GM23338 (cell line): ENCODE measurements around the gene PHKB. TPM values are rescaled to one million over a fixed set of nuclear protein-coding genes. Genes with fewer than 3 reads are reported as not detected.

Experiments used
- ATAC-seq: fragments of 200-7000 bp; cut with Tn5 transposase; 3 replicates; pipeline ENCODE4 v1.9.1; 2020
- DNase-seq: peaks from one replicate; pipeline ENCODE4 v3.0.0-alpha.2; 2015; ENCODE audit warnings: low spot score
- H2AFZ ChIP-seq: fragments of 200-600 bp; sonication (generic); 2 replicates; pipeline ENCODE4 v1.8.0; 2016; ENCODE audit warnings: antibody characterized with exemption, mild to moderate bottlenecking, moderate library complexity
- H3F3A ChIP-seq: fragments of 200-600 bp; sonication (generic); replicated peaks from 2 replicates; pipeline ENCODE4 v1.8.0; 2017; ENCODE audit warnings: antibody characterized with exemption, mixed run types, low read depth
- H3K27ac ChIP-seq: fragments of 200-600 bp; sonication (generic); 2 replicates; pipeline ENCODE4 v1.6.1; 2016; ENCODE audit warnings: low read depth
- H3K27me3 ChIP-seq: fragments of 200-600 bp; sonication (generic); 2 replicates; pipeline ENCODE4 v1.8.0; 2016; ENCODE audit warnings: mild to moderate bottlenecking, mixed run types, moderate library complexity; ENCODE audit not compliant: insufficient read depth
- H3K36me3 ChIP-seq: fragments of 200-600 bp; sonication (generic); 2 replicates; pipeline ENCODE4 v1.8.0; 2016; ENCODE audit warnings: mild to moderate bottlenecking; ENCODE audit not compliant: insufficient read depth
- H3K4me1 ChIP-seq: fragments of 200-600 bp; sonication (generic); 2 replicates; pipeline ENCODE4 v1.8.0; 2016; ENCODE audit warnings: mild to moderate bottlenecking, moderate library complexity; ENCODE audit not compliant: insufficient read depth
- H3K4me2 ChIP-seq: fragments of 200-600 bp; sonication (generic); 2 replicates; pipeline ENCODE4 v1.7.1; 2017; ENCODE audit warnings: mixed run types
- H3K4me3 ChIP-seq: fragments of 200-600 bp; sonication (generic); 2 replicates; pipeline ENCODE4 v1.6.1; 2016; ENCODE audit warnings: mixed run types
- H3K79me2 ChIP-seq: fragments of 200-600 bp; sonication (generic); replicated peaks from 2 replicates; pipeline ENCODE4 v1.8.0; 2017; ENCODE audit warnings: mild to moderate bottlenecking; ENCODE audit not compliant: insufficient read depth
- H3K9me2 ChIP-seq: fragments of 200-600 bp; sonication (generic); 2 replicates; pipeline ENCODE4 v1.8.0; 2017; ENCODE audit not compliant: insufficient read depth
- H4K20me1 ChIP-seq: fragments of 200-600 bp; sonication (generic); replicated peaks from 2 replicates; pipeline ENCODE4 v1.8.0; 2017; ENCODE audit warnings: mild to moderate bottlenecking; ENCODE audit not compliant: insufficient read depth
- H3K27ac Mint-ChIP-seq: 2 replicates; pipeline ENCODE4 v1.8.0; 2020; ENCODE audit warnings: inconsistent platforms, mild to moderate bottlenecking, moderate library complexity, mixed read lengths
- H3K27me3 Mint-ChIP-seq: 3 replicates; pipeline ENCODE4 v1.8.0; 2022; ENCODE audit warnings: low read depth, mild to moderate bottlenecking, moderate library complexity, mixed read lengths, inconsistent platforms; ENCODE audit not compliant: insufficient read depth, poor library complexity
- H3K36me3 Mint-ChIP-seq: 3 replicates; pipeline ENCODE4 v1.8.0; 2021; ENCODE audit warnings: low read depth, mild to moderate bottlenecking, inconsistent platforms, moderate library complexity, mixed read lengths
- H3K4me1 Mint-ChIP-seq: 3 replicates; pipeline ENCODE4 v1.8.0; 2020; ENCODE audit warnings: mild to moderate bottlenecking, inconsistent platforms, mixed read lengths
- H3K4me3 Mint-ChIP-seq: 3 replicates; pipeline ENCODE4 v1.8.0; 2021; ENCODE audit warnings: moderate library complexity, mild to moderate bottlenecking, inconsistent platforms, mixed read lengths
- H3K9me3 Mint-ChIP-seq: 3 replicates; pipeline ENCODE4 v1.8.0; 2020; ENCODE audit warnings: moderate library complexity, mild to moderate bottlenecking, inconsistent platforms, mixed read lengths
- CREB1 ChIP-seq: fragments of 250-450 bp; sonication (Bioruptor Pico); IDR thresholded peaks from 2 replicates; pipeline ENCODE4 v1.5.0; 2020; ENCODE audit warnings: low read depth, mild to moderate bottlenecking, moderate library complexity
- CTCF ChIP-seq, 2 experiments: fragments of 200-600 bp in 1 of 2; sonication (generic) in 1 of 2; conservative IDR thresholded peaks; 2 replicates each; pipeline versions ENCODE4 v1.5.1 to v1.6.1; 2016 to 2017; ENCODE audit warnings: antibody characterized with exemption in 2 of 2, low read depth in 2 of 2, mild to moderate bottlenecking in 2 of 2, moderate library complexity in 1 of 2
- ETS1 ChIP-seq: IDR thresholded peaks from 2 replicates; pipeline ENCODE4 v1.6.1; 2016; ENCODE audit warnings: antibody characterized with exemption
- EZH2 ChIP-seq: fragments of 200-600 bp; sonication (generic); IDR thresholded peaks from one replicate; pipeline ENCODE4 v1.8.0; 2017; ENCODE audit warnings: antibody characterized with exemption, mild to moderate bottlenecking, low read depth; ENCODE audit not compliant: unreplicated experiment
- EZH2phosphoT487 ChIP-seq: fragments of 200-600 bp; sonication (generic); IDR thresholded peaks from one replicate; pipeline ENCODE4 v1.8.1; 2018; ENCODE audit warnings: antibody characterized with exemption; ENCODE audit not compliant: unreplicated experiment
- JUNB ChIP-seq: IDR thresholded peaks from one replicate; pipeline ENCODE4 v1.6.1; 2016; ENCODE audit warnings: antibody characterized with exemption; ENCODE audit not compliant: unreplicated experiment
- NANOG ChIP-seq: IDR thresholded peaks from 2 replicates; pipeline ENCODE4 v1.6.1; 2016; ENCODE audit warnings: antibody characterized with exemption, borderline replicate concordance
- POLR2AphosphoS5 ChIP-seq: IDR thresholded peaks from 2 replicates; pipeline ENCODE4 v1.6.1; 2016; ENCODE audit warnings: antibody characterized with exemption, low read depth
- REST ChIP-seq: IDR thresholded peaks from one replicate; pipeline ENCODE4 v1.6.1; 2018; ENCODE audit warnings: antibody characterized with exemption; ENCODE audit not compliant: unreplicated experiment
- STAT1 ChIP-seq: IDR thresholded peaks from one replicate; pipeline ENCODE4 v1.6.1; 2016; ENCODE audit warnings: antibody characterized with exemption; ENCODE audit not compliant: unreplicated experiment
- ZNF114 ChIP-seq: fragments of 250-450 bp; sonication (Bioruptor Pico); IDR thresholded peaks from 2 replicates; pipeline ENCODE4 v1.5.0; 2020; ENCODE audit warnings: mild to moderate bottlenecking, moderate library complexity
- ZNF331 ChIP-seq: fragments of 250-450 bp; sonication (Bioruptor Pico); IDR thresholded peaks from 2 replicates; pipeline ENCODE4 v1.5.0; 2020; ENCODE audit warnings: low read depth, mild to moderate bottlenecking, moderate library complexity
- ZNF462 ChIP-seq: fragments of 250-450 bp; sonication (Bioruptor Pico); IDR thresholded peaks from 2 replicates; pipeline ENCODE4 v1.5.0; 2020; ENCODE audit warnings: mild to moderate bottlenecking, moderate library complexity
- polyA plus RNA-seq: library from polyadenylated mRNA; unstranded; fragments of >200 nt; fragmentation: Nextera tagmentation; extraction: Ambion mirVana; gene quantifications from 2 replicates; pipeline ENCODE4 v1.2.1, GENCODE V29; 2016
- total RNA-seq: library from RNA; depleted of rRNA; stranded (reverse); fragments of >200 nt; shearing (Covaris generic); gene quantifications from 2 replicates; pipeline ENCODE4 v1.2.3, GENCODE V29; 2014

The PHKB gene
- total and polyA plus RNA-seq, 2 experiments from 2014 or later = 20.3 to 57.3 TPM

GRCh38 chr16:47577029-47577428, 115.9 kb downstream of the PHKB start:
- peaks cover 11% of the 10 kb centered on the region; the same call in 1 of the 2 replicates for H3K9me2 ChIP-seq
- no peak overlapping the region for H2AFZ ChIP-seq
- H3K79me2 ChIP-seq = no peaks in the 10 kb centered on the region
- no peak for DNase-seq
- Mint-ChIP-seq H3K27ac (no peak overlapping the region), H3K27me3 (no peaks in the 10 kb centered on the region), H3K36me3 (peaks cover 2% of the 10 kb centered on the region; the same call in 2 of the 3 replicates), H3K4me3 (no peak overlapping the region), H3K4me1 (no peaks in the 10 kb centered on the region), H3K9me3 (no peaks in the 10 kb centered on the region)
- ATAC-seq = no peak
- H3K4me2 ChIP-seq = no peak overlapping the region
- H3K4me3 ChIP-seq = no peak overlapping the region
- H3K27me3 ChIP-seq = no peaks in the 10 kb centered on the region
- no peak for TF ChIP-seq ZNF114 (CRISPR knock-in tag)
- no peak for TF ChIP-seq NANOG
- TF ChIP-seq CTCF (conservative IDR thresholded peaks at IDR 0.05; ENCODE audit: low read depth in 2 of 2) = no peak
- no peak for TF ChIP-seq JUNB
- no peak for TF ChIP-seq POLR2AphosphoS5
- no peak for TF ChIP-seq CREB1 (CRISPR knock-in tag)
- TF ChIP-seq REST = no peak
- no peak for TF ChIP-seq ZNF462 (CRISPR knock-in tag)
- TF ChIP-seq STAT1 = no peak
- TF ChIP-seq EZH2phosphoT487 = no peak
- TF ChIP-seq ZNF331 (CRISPR knock-in tag) = no peak
- no peak for TF ChIP-seq ETS1
- TF ChIP-seq EZH2 = no peak
- no peaks in the 10 kb centered on the region for H3K4me1 ChIP-seq
- no peaks in the 10 kb centered on the region for H4K20me1 ChIP-seq
- no peaks in the 10 kb centered on the region for H3F3A ChIP-seq
- no peaks in the 10 kb centered on the region for H3K36me3 ChIP-seq
- H3K27ac ChIP-seq = no peak overlapping the region
